ENCODE measurements around the gene LSM4. TPM values are rescaled to one million over a fixed set of nuclear protein-coding genes. Genes with fewer than 3 reads are reported as not detected.
A peak's percentile ranks its signal among the peaks of the same experiment; 100 is the strongest.
"Not testable (repeated sequence)": the region's sequence is repeated elsewhere in the genome, so short reads cannot be mapped to it uniquely, and the experiment has no call there.

LSM4 gene
- 100 to 1,000 TPM in 1 of 4 donors, 10 to 100 TPM in 3; 80.4 to 119 (median 89.7) TPM for polyA plus RNA-seq (ENCODE audit: insufficient read length in 4 of 4)

- DNase-seq (ENCODE audit: low read depth in 4 of 4, low spot score in 3 of 4), result peak; percentile 92 to 96 (median 96)
Measured at GRCh38 chr19:18322759-18323460, at the start of gene LSM4. TSS of gene LSM4 (minus strand) at chr19:18323076. CDS start at chr19:18323020, 56 bp downstream.

GRCh38 chr19:18368504-18369222 lies 45.8 kb upstream of the LSM4 start:
- DNase-seq (ENCODE audit: low read depth in 4 of 4, low spot score in 3 of 4), result no peak

DNA sequence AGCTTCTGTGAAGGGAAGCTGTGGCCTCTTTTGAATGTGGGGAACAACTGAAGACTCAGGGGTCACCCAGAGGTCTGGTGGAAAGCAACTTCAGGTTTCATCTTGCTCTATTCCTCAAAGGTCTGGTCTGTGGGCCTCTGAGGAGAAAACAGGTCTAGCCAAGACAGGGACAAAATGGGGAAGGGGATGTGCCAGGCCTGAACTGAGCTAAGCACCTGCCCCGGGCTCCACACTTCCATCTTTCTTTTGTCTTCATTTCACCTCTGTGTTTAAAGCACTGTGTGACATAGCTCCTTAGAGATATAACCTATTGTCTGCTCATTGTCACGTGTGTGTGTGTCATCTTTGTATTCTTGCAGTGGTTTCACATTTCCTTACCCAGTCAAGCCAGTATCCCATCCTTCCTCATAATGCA lies 43.2 kb upstream of the LSM4 start:
- DNase-seq (ENCODE audit: low read depth in 4 of 4, low spot score in 3 of 4), result no peak

DNA sequence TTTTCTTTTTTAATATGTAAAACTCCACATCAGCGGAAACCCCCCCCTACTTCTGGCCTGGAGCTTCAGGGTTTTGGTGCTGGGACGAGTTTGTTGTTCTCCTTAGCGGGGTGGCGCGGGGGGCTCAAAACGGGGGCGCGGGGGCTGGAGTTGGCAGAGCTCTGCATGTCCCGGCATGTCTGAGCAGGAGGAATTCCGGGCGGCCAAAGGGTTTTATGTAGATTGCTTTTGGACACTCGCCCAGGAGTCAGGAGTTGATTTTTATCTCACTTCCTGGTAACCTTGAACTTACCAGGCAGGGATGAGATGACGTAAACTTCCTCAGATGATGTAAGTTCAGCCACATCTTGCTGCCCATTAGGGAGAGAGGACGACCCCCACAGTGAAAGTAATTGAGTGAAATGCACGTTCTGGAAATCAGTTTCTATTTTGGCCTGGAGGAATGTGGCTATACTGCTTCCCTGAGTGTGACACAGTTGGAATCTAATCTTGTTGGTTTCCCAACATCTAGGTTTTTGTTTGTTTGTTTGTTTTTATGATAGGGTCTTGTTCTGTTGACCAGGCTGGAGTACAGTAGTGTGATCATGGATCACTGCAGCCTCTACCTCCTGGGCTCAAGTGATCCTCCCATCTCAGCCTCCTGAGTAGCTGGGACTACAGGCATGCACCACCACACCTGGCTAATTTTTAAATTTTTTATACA lies 42.1 kb upstream of the LSM4 start:
- peak; percentile 66 to 85 (median 84) for DNase-seq (ENCODE audit: low read depth in 4 of 4, low spot score in 3 of 4)

DNA sequence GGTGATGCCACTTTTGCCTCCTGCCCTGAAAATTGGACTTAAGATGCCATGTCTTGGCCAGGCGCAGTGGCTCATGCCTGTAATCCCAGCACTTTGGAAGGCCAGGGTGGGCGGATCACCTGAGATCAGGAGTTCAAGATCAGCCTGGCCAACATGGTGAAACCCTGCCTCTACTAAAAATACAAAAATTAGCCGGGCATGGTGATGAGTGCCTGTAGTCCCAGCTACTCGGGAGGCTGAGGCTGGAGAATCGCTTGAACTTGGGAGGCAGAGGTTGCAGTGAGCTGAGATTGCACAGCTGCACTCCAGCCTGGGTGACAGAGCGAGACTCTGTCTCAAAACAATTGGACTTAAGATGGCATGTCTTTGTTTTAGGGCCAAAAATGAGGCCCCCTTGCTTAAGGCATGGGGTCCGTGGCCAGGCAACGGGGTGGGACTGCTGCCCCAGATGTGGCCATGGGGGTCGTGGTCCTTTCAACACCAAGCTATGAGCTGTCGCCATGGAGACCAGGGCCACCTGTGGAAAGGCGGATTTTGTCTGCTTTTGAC lies 41.5 kb upstream of the LSM4 start:
- not testable (repeated sequence) for DNase-seq (ENCODE audit: low read depth in 4 of 4, low spot score in 3 of 4)

DNA sequence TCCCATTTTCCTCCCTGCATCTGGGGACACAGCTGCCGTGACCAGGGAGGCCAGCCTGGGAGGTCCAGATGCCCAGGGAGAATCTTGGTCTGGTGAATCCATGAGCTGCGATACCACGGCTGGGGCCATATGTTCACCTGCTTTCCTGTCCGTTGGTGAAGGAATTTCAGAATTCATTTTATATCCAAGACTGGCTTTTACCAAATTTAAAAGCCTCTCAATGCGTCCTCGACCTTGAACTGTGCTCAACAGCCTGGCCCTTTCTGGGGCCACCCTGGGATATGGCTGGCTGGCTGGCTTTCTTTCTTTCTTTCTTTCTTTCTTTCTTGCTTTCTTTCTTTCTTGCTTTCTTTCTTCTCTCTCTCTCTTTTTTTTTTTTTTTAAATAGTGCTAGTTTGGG lies 40.9 kb upstream of the LSM4 start:
- no peak for DNase-seq (ENCODE audit: low read depth in 4 of 4, low spot score in 3 of 4)

- no peak for DNase-seq (ENCODE audit: low read depth in 4 of 4, low spot score in 3 of 4)
Measured at GRCh38 chr19:18362934-18363542, 40.2 kb upstream of the LSM4 start.

- no peak for DNase-seq (ENCODE audit: low read depth in 4 of 4, low spot score in 3 of 4)
Measured at GRCh38 chr19:18361646-18362045, 38.8 kb upstream of the LSM4 start.

DNA sequence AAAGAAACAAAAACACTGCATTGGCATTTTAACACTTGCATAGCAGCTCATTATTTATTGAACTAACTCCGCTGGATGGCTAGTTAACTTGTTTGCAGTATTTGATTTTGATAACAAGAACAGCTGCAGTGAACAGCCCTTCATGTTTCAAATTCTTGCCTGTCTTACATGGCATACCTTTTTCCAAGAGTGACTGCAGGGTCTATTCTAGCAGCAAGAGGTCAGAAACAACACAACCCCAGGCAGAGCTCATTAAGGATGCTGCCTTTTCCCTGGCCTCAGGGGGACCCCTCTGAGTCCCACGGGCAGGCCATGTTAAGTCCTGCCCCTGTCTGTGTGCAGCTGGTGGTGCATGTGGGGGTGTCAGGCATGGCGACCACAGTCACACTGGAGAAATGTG lies 34.2 kb upstream of the LSM4 start:
- no peak for DNase-seq (ENCODE audit: low read depth in 4 of 4, low spot score in 3 of 4)

DNA sequence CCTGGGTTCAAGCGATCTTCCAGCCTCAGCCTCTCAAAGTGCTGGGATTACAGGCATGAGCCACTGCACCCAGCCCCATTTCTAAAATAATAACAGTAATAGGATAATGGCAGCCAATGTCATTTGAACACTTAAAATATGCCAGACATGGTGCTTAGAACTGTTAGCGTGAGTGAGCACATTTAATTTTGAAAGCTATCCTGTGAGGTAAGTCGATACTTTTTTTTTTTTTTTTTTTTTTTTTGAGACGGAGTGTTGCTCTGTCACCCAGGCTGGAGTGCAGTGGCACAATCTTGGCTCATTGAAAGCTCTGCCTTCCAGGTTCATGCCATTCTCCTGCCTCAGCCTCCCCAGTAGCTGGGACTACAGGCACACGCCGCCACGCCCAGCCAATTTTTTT lies 31.9 kb upstream of the LSM4 start:
- DNase-seq (ENCODE audit: low read depth in 4 of 4, low spot score in 3 of 4), result not testable (repeated sequence)

DNA sequence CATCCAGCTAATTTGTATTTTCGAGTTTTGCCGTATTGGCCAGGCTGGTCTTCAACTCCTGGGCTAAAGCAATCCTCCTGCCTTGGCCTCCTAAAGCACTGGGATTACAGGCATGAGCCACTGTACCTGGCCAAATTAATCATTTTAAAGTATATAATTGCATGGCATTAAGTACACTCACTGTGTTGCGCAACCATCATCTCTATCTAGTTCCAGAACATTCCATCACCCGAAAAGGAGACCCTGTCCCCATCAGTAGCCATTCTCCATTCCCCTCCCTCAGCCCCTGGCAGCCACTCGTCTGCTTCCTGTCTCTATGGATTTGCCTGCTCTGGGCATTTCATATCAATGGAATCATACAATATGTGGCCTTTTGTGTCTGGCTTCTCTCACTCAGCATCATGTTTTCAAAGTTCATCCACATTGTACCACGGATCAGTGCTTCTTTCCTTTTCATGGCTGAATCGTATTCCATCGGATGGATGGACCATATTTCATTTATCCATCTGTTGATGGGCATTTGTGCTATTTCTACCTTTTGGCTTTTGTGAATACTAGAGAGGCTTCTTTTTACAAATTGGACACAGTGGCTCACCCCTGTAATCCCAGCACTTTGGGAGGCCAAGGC lies 30.6 kb upstream of the LSM4 start:
- DNase-seq (ENCODE audit: low read depth in 4 of 4, low spot score in 3 of 4), result no peak

DNA sequence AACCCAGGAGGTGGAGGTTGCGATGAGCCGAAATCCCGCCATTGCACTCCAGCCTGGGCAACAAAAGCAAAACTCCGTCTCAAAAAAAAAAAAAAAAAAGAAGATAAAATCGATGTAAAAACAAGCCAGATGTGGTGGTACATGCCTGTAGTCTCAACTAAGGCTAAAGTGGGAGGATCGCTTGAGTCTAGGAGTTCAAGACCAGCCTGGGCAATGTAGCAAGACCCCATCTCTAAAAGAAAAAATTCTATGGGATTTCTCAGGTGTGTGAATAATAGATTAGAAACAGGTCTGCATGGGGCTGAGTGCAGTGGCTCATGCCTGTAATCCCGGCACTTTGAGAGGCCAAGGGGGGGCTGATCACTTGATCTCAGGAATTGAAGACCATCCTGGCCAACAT lies 28.7 kb upstream of the LSM4 start:
- DNase-seq (ENCODE audit: low read depth in 4 of 4, low spot score in 3 of 4), result no peak

- DNase-seq (ENCODE audit: low read depth in 4 of 4, low spot score in 3 of 4), result no peak
Measured at GRCh38 chr19:18350490-18350889, 27.6 kb upstream of the LSM4 start.

DNA sequence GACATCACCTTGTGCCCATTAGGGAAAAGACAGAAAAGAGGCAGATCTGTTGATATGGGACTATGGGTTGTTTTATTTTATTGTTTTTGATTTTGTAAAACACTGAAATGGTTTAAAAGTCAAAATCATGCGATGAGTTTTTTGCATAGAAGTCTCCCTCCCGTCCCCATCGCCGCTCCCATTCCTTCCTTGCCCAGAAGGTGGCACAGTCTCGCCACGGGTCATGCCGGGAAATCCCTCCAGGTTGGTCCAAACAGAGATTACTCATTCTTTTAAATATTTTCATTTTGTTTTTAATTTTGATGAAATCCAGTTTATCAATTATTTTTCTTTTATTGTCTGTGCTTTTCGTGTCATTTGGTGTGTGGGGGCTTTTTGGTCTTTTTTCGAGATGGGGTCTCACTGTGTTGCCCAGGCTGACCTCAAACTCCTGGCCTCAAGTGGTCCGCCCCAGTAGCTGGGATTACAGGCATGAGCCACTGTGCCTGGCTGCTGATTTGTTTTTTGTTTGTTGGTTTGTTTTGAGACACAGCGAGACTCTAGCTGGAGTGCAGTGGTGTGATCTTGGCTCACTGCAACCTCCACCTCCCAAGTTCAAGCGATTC lies 26.8 kb upstream of the LSM4 start:
- no peak for DNase-seq (ENCODE audit: low read depth in 4 of 4, low spot score in 3 of 4)

DNA sequence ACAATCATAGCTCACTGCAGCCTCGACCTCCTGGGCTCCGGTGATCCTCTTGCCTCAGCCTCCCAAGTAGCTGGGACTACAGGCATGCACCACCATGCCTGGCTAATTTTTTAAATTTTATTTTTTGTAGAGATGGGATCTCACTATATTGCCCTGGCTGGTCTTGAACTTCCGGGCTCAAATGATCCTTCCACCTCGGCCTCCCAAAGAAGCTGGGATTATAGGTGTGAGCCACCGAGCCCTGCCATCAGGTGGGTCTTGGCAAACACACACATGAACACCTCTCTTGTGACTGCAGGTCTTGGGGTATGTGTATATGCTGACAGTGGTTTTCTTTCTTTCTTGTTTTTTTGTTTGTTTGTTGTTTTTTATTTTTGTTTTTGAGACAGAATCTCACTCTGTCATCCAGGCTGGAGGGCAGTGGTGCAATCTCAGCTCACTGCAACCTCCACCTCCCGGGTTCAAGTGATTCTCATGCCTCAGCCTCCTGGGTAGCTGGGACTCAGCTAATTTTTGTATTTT lies 26.0 kb upstream of the LSM4 start:
- DNase-seq (ENCODE audit: low read depth in 4 of 4, low spot score in 3 of 4), result not testable (repeated sequence)

DNA sequence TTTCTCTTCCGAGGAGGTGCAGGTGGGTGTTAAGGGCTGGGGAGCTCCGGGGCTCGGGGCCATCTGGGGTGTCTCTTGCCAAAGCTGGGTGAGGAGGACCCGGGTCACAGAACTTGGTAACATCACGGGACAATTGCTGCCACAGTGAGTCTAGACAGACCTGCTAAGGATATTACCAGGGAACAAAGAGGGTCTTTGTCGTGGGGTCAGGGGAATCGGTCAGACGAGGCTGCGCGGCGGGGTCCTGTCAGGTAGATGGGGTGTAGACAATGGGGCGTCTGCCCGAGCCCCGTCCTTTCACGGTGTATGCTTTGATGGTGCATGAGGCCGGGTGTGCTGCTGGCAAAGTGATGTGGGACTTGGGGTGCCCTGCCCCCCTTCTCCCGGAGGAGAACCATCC lies 25.3 kb upstream of the LSM4 start:
- DNase-seq (ENCODE audit: low read depth in 4 of 4, low spot score in 3 of 4), result no peak

- no peak for DNase-seq (ENCODE audit: low read depth in 4 of 4, low spot score in 3 of 4)
Measured at GRCh38 chr19:18346091-18346490, 23.2 kb upstream of the LSM4 start.

GRCh38 chr19:18345296-18345695 lies 22.4 kb upstream of the LSM4 start:
- no peak for DNase-seq (ENCODE audit: low read depth in 4 of 4, low spot score in 3 of 4)

- no peak for DNase-seq (ENCODE audit: low read depth in 4 of 4, low spot score in 3 of 4)
Measured at GRCh38 chr19:18344582-18344950, 21.7 kb upstream of the LSM4 start.

All from right renal pelvis (tissue), 4 donors.